DMS 273 (cell line): Measurements from ENCODE around the gene PRSS1.
"Not testable (repeated sequence)": the region's sequence is repeated elsewhere in the genome, so short reads cannot be mapped to it uniquely, and the experiment has no call there.

Experiments used
- DNase-seq: peaks from one replicate; lab custom pipeline; 2025; ENCODE audit not compliant: unreplicated experiment; lab: John Stamatoyannopoulos, UW

The PRSS1 gene

DNA sequence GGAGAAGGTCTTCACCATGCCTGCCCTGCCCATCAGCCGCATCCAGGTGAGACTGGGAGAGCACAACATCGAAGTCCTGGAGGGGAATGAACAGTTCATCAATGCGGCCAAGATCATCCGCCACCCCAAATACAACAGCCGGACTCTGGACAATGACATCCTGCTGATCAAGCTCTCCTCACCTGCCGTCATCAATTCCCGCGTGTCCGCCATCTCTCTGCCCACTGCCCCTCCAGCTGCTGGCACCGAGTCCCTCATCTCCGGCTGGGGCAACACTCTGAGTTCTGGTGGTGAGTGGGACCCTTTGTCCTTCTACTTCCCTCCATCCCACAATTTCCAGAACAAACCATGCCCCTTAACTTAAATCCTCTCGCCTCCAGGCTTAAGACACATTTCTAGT, 24.0 kb downstream of the PRSS1 start:
- no peak for DNase-seq

DNA sequence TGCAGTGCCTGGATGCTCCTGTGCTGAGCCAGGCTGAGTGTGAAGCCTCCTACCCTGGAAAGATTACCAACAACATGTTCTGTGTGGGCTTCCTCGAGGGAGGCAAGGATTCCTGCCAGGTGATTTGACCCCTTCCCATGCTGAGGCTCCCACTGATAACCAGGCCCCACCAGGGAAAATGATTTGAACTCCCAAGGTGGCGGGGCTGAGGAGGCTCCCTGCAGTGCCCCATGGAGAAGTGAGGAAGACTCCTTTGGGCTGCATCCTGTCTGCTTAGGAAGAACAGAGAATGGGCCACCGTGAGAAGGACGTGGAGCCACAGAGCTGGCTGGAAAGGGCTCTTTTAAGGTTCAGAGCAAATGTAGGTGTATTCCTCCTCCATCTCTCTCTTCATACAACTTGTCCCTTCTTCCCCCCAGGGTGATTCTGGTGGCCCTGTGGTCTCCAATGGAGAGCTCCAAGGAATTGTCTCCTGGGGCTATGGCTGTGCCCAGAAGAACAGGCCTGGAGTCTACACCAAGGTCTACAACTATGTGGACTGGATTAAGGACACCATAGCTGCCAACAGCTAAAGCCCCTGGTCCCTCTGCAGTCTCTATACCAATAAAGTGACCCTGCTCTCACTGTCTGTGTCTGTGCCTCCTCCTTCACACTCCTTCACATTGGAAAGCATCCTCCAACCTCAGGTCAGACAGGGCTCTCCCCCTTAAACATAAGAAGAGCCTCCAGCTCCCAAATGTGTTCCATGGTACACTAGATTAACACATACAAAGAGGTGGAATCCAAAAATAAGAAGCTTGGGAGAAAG, 24.9 kb downstream of the PRSS1 start:
- DNase-seq = no peak

DNA sequence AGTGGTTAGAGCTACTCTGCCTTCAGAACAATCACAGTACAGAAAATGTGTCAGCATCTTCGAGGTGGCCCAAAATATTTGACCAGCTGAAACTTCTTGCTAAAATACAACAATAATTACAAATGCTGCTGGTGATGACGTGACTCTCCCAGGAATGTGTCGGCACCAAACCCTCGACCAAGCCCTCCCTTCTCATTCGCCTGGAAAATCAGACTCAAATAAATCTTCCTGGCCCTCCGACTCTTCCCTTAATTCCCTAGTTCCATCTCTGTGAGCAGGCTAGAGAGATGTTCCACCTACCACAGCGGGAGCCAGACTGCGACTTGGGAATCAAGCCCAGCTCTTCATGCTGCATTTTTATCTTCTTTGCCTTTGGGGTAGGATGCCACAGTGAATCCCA, 25.6 kb downstream of the PRSS1 start:
- DNase-seq = no peak

DNA sequence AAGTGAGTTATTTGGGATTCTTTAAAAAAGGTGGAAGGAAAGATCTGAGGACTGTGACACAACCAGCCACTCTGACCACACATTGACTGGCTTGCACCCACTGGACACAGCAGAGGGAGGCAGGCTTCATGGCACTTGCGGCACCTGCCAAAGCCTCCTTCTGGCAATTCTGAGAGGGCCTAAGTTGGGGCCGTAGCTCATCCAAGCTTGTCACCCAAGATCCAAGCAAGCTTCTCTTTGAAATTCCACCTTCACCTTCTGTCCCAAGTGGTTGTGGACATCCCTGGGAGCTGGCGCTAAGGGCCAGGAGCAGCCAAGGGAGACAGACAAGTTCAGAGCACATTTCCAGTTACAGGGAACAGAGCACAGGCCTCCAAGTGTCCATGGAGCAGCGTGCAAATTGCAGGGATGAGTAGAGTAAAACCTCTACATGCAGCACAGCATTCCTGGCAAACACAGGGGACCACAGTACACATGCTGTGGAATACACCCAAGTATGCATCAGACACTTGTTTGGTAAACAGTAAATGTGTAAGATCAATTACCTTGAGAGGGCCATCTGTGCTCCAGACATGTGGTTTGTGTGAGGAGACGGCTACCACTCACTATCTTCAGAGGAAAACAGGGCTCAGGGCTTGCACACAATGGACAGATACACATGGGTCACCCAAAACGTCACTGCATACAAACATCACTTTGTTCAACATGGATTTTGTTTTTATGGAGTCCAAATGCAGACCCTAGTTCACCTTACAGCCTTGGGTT, 26.3 kb downstream of the PRSS1 start:
- DNase-seq = not testable (repeated sequence)

DNA sequence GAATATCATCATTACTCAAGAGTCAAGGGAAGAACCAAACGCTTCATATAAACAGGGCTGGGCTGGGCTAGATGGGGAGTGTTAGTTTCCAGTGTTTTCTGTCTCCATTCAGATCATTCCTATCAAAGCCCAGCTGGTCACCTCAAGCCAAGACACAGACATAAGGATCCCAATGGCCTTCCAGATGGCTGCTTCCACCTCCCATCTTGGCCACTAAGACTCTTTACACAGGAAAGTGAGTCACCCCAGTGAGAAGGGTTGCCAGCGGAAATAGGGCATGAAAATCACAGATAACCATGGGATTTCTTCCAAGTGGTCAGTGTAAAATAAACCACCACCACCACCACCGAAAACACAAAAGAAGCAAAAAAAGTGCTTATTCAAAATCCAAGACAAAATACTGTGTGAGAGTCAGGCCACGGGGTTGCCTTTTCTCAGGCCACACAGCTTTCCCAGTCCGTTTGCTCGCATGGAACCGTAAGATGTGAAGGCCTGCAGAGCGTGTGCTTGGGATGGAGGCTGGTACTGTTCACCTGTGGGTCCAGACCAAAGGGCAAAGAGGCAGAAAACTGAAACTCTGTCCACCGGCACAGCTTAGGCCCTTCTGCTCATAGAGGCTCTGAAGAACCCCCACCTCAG, 27.1 kb downstream of the PRSS1 start:
- no peak for DNase-seq

DNA sequence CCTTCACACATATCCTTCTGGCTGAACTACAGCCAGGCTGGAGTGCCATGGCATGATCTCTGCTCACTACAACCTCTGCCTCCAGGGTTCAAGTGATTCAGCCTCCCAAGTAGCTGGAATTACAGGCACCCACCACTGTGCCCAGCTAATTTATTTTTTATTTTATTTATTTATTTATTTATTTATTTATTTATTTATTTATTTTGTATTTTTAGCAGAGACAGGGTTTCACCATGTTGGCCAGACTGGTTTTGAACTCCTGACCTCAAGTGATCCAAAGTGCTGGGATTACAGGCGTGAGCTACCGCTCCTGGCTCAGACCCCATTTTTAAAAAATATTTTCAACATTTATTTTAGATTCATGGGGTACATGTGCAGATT, 27.6 kb downstream of the PRSS1 start:
- DNase-seq = not testable (repeated sequence)

DNA sequence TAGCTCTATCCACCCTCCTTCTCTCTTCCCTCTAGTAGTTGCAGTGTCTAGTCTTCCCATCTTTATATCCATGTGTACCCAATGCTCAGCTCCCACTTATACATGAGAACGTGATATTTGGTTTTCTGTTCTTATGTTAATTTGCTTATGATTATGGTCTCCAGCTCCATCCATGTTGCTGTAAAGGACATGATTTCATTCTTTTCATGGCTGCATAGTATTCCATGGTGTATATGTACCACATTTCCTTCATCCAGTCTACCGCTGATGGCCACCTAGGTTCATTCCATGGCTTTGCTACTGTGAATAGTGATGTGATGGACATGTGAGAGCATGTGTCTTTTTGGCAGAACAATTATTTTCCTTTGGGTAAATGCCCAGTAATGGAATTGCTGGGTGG, 28.0 kb downstream of the PRSS1 start:
- DNase-seq = no peak

DNA sequence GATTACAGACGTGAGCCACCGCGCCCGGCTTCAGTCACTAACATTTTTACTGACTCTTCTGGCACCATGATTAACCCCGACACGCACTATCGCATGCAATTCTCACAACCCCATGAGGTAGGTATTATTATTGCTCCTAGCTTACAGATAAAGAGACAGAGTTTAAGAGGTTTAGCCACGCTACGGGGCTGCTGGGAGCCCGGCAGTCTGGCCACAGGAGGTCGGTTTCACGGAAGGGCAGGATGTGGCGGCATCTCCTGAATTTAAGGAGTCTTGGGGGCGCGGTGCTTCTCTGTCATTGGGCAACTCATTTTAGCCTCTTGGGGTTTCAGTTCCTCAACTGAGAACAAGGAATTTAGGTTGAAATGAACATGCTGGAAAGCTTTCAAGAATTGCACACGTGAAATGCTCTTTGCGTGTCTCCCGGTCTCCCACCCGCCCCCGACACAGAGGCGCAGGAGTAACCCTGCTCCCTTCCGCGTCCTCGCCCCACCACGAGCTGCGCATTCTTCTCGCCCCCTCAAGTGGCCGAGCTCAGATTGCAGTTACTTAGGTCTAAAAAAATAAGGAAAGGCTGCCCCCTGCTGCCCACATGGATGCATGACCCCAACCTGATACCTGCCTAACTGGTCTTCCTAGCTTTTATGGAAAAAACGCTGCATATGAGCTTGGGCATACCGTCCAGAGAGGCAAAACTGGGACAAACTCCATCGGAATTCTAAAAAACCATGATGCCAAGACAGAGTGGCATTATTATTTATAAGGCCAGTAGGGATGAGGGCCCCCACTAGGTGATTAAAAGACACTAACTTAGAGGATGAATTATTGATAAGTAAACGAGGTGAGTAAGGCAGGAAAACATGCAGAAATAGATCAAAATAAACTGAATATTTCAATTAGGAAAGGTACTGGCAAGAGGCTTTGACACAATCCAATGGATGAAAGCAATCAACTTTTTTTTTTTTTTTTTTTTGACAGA, 33.9 kb downstream of the PRSS1 start:
- DNase-seq = peak; percentile 93

DNA sequence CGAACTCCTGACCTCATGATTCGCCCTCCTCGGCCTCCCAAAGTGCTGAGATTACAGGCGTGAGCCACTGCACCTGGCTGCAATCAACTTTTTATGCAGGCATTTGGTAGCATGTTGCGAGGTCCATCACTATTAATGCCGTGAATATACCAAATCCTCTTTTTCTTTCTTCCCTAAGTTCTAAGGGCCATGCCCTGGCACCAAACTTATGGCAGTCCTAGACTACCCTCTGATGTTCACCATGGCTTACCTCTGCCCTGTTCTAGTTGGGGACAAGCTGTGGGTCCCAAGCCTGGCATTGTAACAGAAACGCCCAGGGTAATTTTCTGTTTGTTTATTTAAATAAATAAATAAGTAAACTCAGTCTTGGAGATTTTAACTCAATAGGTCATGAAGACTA, 34.8 kb downstream of the PRSS1 start:
- DNase-seq = no peak

DNA sequence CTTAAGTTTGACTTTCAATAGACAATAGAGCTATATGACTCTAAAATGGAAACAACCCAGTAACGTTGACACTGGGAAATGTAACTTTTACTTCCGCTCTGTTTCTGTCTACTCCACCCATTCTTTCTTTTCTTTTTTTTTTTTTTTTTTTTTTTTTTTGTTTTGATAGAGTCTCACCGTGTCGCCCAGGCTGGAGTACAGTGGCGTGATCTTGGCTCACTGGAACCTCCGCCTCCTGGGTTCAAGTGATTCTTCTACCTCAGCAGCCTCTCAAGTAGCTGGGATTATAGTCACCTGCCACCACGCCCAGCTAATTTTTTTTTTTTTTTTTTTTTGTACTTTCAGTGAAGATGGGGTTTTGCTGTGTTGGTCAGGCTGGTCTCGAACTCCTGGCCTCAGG, 35.4 kb downstream of the PRSS1 start:
- no peak for DNase-seq

DNA sequence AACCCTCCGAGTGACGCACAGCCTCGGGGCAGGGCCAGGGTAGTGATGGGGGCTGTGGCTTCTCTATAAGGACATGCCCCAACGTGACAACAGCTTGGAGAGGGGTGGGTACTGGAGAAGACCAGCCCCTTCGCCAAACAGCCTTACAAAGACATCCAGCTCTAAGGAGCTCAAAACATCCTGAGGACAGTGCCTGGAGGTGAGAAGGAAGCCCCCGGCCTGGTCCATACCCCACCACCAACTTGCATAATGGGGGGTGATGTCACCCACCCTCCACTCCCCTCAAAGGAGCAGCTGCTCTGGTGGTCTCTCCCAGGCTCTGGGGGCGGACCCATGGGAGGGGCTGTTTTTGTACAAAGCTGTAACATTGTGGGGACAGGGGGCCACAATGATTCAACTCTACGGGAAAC, 36.6 kb downstream of the PRSS1 start:
- DNase-seq = no peak

DNA sequence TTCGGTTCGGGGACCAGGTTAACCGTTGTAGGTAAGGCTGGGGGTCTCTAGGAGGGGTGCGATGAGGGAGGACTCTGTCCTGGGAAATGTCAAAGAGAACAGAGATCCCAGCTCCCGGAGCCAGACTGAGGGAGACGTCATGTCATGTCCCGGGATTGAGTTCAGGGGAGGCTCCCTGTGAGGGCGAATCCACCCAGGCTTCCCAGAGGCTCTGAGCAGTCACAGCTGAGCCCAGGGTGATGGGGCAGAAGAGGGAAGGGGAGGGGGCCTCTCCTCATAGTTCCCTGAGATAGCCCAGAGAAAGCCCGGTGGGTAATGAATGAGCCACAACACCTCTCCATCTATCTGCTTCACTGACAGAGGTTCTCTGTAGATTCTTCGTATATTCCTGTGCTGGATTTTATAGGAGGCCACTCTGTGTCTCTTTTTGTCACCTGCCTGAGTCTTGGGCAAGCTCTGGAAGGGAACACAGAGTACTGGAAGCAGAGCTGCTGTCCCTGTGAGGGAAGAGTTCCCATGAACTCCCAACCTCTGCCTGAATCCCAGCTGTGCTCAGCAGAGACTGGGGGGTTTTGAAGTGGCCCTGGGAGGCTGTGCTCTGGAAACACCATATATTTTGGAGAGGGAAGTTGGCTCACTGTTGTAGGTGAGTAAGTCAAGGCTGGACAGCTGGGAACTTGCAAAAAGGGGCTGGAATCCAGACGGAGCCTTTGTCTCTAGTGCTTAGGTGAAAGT, 37.9 kb downstream of the PRSS1 start:
- no peak for DNase-seq

DNA sequence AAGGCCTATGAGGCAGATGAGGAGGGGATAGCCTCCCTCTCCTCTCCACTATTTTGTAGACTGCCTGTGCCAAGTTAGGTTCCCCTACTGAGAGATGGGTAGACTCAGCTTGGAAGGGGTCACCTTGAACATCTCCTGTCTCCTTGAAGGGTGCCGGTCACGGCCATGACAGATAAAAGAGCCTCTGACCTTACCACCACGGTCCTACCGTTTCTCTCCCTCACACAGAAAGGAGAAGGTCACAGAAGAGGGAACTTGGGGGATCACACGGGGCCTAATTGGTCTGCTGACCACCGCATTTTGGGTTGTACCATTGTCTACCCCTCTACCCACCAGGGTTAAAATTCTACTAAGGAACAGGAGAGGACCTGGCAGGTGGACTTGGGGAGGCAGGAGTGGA, 38.5 kb downstream of the PRSS1 start:
- DNase-seq = no peak

DNA sequence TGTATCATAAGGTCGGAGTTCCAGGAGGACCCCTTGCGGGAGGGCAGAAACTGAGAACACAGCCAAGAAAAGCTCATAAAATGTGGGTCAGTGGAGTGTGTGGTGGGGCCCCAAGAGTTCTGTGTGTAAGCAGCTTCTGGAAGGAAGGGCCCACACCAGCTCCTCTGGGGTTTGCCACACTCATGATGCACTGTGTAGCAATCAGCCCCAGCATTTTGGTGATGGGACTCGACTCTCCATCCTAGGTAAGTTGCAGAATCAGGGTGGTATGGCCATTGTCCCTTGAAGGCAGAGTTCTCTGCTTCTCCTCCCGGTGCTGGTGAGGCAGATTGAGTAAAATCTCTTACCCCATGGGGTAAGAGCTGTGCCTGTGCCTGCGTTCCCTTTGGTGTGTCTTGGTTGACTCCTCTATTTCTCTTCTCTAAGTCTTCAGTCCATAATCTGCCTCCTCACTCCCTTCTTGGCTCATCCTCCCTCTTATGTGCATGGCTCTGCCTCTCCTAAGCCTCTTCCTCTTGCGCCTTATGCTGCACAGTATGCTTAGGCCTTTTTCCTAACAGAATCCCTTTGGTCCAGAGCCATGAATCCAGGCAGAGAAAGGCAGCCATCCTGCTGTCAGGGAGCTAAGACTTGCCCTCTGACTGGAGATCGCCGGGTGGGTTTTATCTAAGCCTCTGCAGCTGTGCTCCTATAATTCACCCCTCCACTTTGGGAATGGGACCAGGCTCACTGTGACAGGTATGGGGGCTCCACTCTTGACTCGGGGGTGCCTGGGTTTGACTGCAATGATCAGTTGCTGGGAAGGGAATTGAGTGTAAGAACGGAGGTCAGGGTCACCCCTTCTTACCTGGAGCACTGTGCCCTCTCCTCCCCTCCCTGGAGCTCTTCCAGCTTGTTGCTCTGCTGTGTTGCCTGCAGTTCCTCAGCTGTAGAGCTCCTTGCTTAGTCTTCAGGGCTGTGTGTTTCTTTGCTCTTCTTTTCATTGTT, 39.3 kb downstream of the PRSS1 start:
- no peak for DNase-seq

DNA sequence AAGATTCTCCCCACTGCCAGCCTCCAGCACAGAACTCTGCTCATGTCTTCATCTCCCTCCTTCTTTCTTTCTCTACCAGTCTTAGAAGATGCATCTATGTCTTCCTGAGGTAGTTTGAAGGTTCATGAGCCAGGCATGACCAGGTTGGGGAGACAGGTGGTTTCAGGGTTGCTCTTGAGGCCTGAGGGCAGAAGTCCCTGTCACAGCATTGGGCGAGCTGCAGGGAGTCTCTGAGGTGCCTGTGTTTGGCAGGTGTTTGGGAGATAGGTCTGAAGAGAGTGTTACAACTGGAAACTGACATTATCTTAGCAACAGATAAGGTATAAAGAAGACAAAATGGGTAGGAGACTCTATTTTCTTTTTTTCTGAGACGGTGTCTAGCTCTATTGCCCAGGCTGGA, 40.2 kb downstream of the PRSS1 start:
- no peak for DNase-seq

DNA sequence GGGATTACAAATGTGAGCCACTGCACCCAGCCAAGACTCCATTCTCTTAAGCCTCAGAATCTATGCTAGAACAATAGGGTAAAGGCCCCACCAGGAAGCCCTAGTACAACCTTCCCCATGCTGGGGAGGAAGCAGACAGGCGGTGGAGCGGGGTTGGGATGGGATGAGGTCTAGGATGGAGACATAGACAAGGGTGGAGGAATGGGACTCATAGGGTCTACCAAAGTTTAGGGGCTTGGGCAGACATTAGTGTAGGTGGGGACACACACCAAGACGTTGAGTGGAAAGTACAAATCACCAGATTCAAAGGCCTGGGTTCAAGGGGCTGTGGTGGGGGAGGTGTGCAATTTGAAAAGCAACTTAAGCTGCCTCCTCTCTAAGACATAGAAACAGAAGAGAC, 40.8 kb downstream of the PRSS1 start:
- no peak for DNase-seq

DNA sequence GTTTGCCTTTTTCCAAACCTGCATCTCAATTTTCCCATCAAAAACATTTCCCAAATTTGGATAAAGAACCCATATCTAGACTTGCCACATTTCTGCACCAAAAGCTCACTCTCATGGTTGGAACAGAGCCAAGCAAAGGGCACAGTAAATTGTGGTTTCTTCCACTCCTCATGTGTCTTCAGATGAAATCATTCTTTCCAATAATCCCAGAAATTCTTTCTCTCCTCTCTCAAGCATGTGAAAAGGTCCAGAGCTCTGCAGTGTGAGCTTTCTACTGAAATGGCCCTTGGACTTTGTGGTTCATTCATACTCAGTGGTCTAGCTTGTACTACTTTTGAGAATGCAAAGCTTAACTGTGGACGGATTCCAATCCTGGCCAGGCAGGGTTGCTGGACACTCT, 41.3 kb downstream of the PRSS1 start:
- no peak for DNase-seq

DNA sequence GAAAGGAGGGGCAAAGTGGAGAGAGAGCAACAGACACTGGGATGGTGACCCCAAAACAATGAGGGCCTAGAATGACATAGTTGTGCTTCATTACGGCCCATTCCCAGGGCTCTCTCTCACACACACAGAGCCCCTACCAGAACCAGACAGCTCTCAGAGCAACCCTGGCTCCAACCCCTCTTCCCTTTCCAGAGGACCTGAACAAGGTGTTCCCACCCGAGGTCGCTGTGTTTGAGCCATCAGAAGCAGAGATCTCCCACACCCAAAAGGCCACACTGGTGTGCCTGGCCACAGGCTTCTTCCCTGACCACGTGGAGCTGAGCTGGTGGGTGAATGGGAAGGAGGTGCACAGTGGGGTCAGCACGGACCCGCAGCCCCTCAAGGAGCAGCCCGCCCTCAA, 42.2 kb downstream of the PRSS1 start:
- DNase-seq = no peak

DNA sequence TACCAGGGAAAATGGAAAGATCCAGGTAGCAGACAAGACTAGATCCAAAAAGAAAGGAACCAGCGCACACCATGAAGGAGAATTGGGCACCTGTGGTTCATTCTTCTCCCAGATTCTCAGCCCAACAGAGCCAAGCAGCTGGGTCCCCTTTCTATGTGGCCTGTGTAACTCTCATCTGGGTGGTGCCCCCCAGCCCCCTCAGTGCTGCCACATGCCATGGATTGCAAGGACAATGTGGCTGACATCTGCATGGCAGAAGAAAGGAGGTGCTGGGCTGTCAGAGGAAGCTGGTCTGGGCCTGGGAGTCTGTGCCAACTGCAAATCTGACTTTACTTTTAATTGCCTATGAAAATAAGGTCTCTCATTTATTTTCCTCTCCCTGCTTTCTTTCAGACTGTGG, 42.9 kb downstream of the PRSS1 start:
- DNase-seq = no peak
